COR-L47 (cell line): ENCODE data around the gene NRP1.

Experiments
- DNase-seq: peaks from one replicate; lab custom pipeline; 2025; lab: John Stamatoyannopoulos, UW

The NRP1 gene

GRCh38 chr10:33290321-33291052 is 44.0 kb downstream of the NRP1 start:
- no peak for DNase-seq

GRCh38 chr10:33289776-33290175 is 44.7 kb downstream of the NRP1 start:
- no peak for DNase-seq

- DNase-seq = no peak
These were observed 46.3 kb downstream of the NRP1 start for GRCh38 chr10:33288127-33288526.

GRCh38 chr10:33287112-33287511 is 47.4 kb downstream of the NRP1 start:
- DNase-seq = peak; percentile 3

- DNase-seq = no peak
These were observed 48.1 kb downstream of the NRP1 start for GRCh38 chr10:33286157-33286934.

GRCh38 chr10:33284945-33285344 is 49.5 kb downstream of the NRP1 start:
- DNase-seq = no peak

GRCh38 chr10:33279811-33280602 is 54.5 kb downstream of the NRP1 start:
- no peak for DNase-seq

GRCh38 chr10:33279276-33279675 is 55.2 kb downstream of the NRP1 start:
- no peak for DNase-seq

- DNase-seq = no peak
These were observed 56.3 kb downstream of the NRP1 start for GRCh38 chr10:33278198-33278597.

- DNase-seq = no peak
These were observed 57.3 kb downstream of the NRP1 start for GRCh38 chr10:33277135-33277536.

GRCh38 chr10:33276282-33276923 is 58.1 kb downstream of the NRP1 start:
- DNase-seq = no peak

GRCh38 chr10:33274096-33274785 is 60.2 kb downstream of the NRP1 start:
- no peak for DNase-seq

GRCh38 chr10:33273295-33274002 is 61.0 kb downstream of the NRP1 start:
- peak; percentile 24 for DNase-seq

- DNase-seq = no peak
These were observed 61.8 kb downstream of the NRP1 start for GRCh38 chr10:33272635-33273034.

- no peak for DNase-seq
These were observed 62.4 kb downstream of the NRP1 start for GRCh38 chr10:33271969-33272583.

GRCh38 chr10:33270971-33271370 is 63.5 kb downstream of the NRP1 start:
- DNase-seq = no peak

GRCh38 chr10:33267708-33268107 is 66.8 kb downstream of the NRP1 start:
- DNase-seq = no peak

GRCh38 chr10:33265621-33266020 is 68.8 kb downstream of the NRP1 start:
- no peak for DNase-seq

GRCh38 chr10:33263453-33263852 is 71.0 kb downstream of the NRP1 start:
- no peak for DNase-seq

GRCh38 chr10:33262871-33263270 is 71.6 kb downstream of the NRP1 start:
- DNase-seq = no peak
